Choroid plexus epithelial cell (primary cell): Measurements from ENCODE around the gene POP5.
"Not testable (repeated sequence)": the region's sequence is repeated elsewhere in the genome, so short reads cannot be mapped to it uniquely, and the experiment has no call there.

ENCODE experiments used
- DNase-seq: peaks from one replicate; pipeline ENCODE4 v3.0.0-alpha.2; 2010; ENCODE audit warnings: low read depth
- H3K4me3 ChIP-seq: 2 replicates; pipeline ENCODE4 v1.5.1; 2011; ENCODE audit warnings: low read depth, mild to moderate bottlenecking, control low read depth, low read length, moderate library complexity
- CTCF ChIP-seq: conservative IDR thresholded peaks from 2 replicates; pipeline ENCODE4 v1.5.1; 2011; ENCODE audit warnings: low read depth, mild to moderate bottlenecking, control low read depth, inconsistent platforms, low read length, moderate library complexity

The POP5 gene

DNA sequence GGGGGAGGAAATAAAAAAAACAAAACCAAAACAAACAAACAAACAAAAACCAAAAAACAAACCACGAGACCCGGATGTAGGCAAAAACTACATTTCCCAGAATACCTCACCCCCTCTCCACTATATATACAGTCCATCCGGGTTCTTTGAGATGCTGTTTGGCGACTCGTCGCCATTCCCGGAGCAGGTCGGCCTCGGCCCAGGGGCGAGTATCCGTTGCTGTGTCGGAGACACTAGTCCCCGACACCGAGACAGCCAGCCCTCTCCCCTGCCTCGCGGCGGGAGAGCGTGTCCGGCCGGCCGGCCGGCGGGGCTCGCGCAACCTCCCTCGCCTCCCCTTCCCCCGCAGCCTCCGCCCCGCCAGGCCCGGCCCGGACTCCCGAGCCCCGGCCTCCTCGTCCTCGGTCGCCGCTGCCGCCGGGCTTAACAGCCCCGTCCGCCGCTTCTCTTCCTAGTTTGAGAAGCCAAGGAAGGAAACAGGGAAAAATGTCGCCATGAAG, 46.9 kb downstream of the POP5 start, which contains the start of gene RNF10:
TSS of gene RNF10 (plus strand) at position 154 of the 500 bp plus-strand sequence. CDS start 456 bp downstream, outside the sequence.
- peak; percentile 92 for DNase-seq
- TF ChIP-seq CTCF, result no peak
- H3K4me3 ChIP-seq, result peak within 1 kb of the TSS; percentile 93

- DNase-seq, result no peak
- no peak overlapping the region for H3K4me3 ChIP-seq
- TF ChIP-seq CTCF, result no peak
Observed at GRCh38 chr12:120532701-120533238, 48.4 kb downstream of the POP5 start.

DNA sequence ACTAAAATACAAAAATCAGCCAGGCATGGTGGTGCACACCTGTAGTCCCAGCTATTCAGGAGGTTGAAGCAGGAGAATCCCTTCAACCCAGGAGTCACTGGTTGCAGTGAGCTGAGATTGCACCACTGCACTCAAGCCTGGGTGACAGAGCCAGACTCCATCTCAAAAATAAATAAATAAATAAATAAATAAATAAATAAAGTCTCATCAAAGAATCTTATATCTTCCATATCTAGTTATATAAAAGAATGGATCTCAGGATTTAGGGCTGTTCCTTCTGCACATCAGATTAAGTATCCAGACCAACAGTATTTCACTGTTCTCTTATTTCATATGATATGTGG, 50.8 kb downstream of the POP5 start:
- H3K4me3 ChIP-seq, result peak overlapping the region; percentile 92
- not testable (repeated sequence) for DNase-seq

- DNase-seq, result peak; percentile 79
Observed at GRCh38 chr12:120529641-120530417, 51.4 kb downstream of the POP5 start.

GRCh38 chr12:120528861-120529525, 52.2 kb downstream of the POP5 start, which contains the start of gene COQ5:
Gene COQ5, minus strand, starts transcription at chr12:120529158. Its CDS starts 17 bp downstream, at chr12:120529141.
- peak; percentile 90 for DNase-seq
- no peak for TF ChIP-seq CTCF
- H3K4me3 ChIP-seq, result peak within 1 kb of the TSS; percentile 92

More at GRCh38 chr12:120529641-120530417, 51.4 kb downstream of the POP5 start:
- peak; percentile 19 for TF ChIP-seq CTCF
- peak overlapping the region; percentile 92 for H3K4me3 ChIP-seq
